Smooth muscle cell (in vitro differentiated cells): ENCODE results near the gene BTBD6. TPM values are rescaled to one million over a fixed set of nuclear protein-coding genes. Genes with fewer than 3 reads are reported as not detected.

Source experiments
- DNase-seq: peaks from one replicate; lab custom pipeline; 2025; ENCODE audit not compliant: unreplicated experiment; lab: John Stamatoyannopoulos, UW
- H2AFZ ChIP-seq: fragments of 200-600 bp; sonication (generic); 2 replicates; pipeline ENCODE4 v1.6.0; 2016; ENCODE audit warnings: antibody characterized with exemption, low read depth, mild to moderate bottlenecking
- H3F3A ChIP-seq: fragments of 200-600 bp; sonication (generic); 2 replicates; pipeline ENCODE4 v1.6.0; 2017; ENCODE audit warnings: antibody characterized with exemption, low read depth
- H3K27ac ChIP-seq: fragments of 200-600 bp; sonication (generic); 2 replicates; pipeline ENCODE4 v1.5.1; 2016; ENCODE audit warnings: low read depth, mild to moderate bottlenecking
- H3K27me3 ChIP-seq: fragments of 200-600 bp; sonication (generic); 2 replicates; pipeline ENCODE4 v1.6.1; 2016; ENCODE audit warnings: low read depth, mild to moderate bottlenecking
- H3K36me3 ChIP-seq: fragments of 200-600 bp; sonication (generic); 2 replicates; pipeline ENCODE4 v1.5.1; 2016; ENCODE audit warnings: low read depth
- H3K4me1 ChIP-seq: fragments of 200-600 bp; sonication (generic); 2 replicates; pipeline ENCODE4 v1.5.1; 2016; ENCODE audit warnings: low read depth
- H3K4me2 ChIP-seq: fragments of 200-600 bp; sonication (generic); 2 replicates; pipeline ENCODE4 v1.6.0; 2016; ENCODE audit warnings: mild to moderate bottlenecking
- H3K4me3 ChIP-seq: fragments of 200-600 bp; sonication (generic); 2 replicates; pipeline ENCODE4 v1.5.1; 2016; ENCODE audit warnings: mild to moderate bottlenecking
- H3K79me2 ChIP-seq: fragments of 200-600 bp; sonication (generic); 2 replicates; pipeline ENCODE4 v1.6.0; 2016; ENCODE audit warnings: low read depth, mild to moderate bottlenecking
- H3K9ac ChIP-seq: fragments of 200-600 bp; sonication (generic); 2 replicates; pipeline ENCODE4 v1.6.0; 2016; ENCODE audit warnings: low read depth
- H3K9me3 ChIP-seq: fragments of 200-600 bp; sonication (generic); replicated peaks from 2 replicates; pipeline ENCODE4 v1.5.1; 2016; ENCODE audit warnings: low read depth
- H4K20me1 ChIP-seq: fragments of 200-600 bp; sonication (generic); 2 replicates; pipeline ENCODE4 v1.6.0; 2016; ENCODE audit warnings: low read depth
- CTCF ChIP-seq: fragments of 200-600 bp; sonication (generic); IDR thresholded peaks from 2 replicates; pipeline ENCODE4 v1.5.1; 2017; ENCODE audit warnings: borderline replicate concordance, mild to moderate bottlenecking, antibody characterized with exemption; ENCODE audit not compliant: insufficient read depth, poor library complexity, severe bottlenecking
- WGBS: methylation state at CpG from one replicate; pipeline ENCODE4 v1.1.7; 2016; ENCODE audit warnings: low lambda C conversion rate; 5-methylcytosine and 5-hydroxymethylcytosine counted together
- polyA plus RNA-seq: library from polyadenylated mRNA; unstranded; fragments of >200 nt; fragmentation: Nextera tagmentation; extraction: Ambion mirVana; gene quantifications from 2 replicates; pipeline ENCODE4 v1.2.1, GENCODE V29; 2016
- total RNA-seq: library from RNA; depleted of rRNA; stranded (reverse); fragments of >200 nt; gene quantifications from 2 replicates; pipeline ENCODE4 v1.2.3, GENCODE V29; 2014

BTBD6 gene
- total and polyA plus RNA-seq, 2 experiments from 2014 or later: 27.0 to 40.3 TPM

GRCh38 chr14:105269405-105269804 is 21.1 kb downstream of the BTBD6 start:
- H2AFZ ChIP-seq: no peak overlapping the region

GRCh38 chr14:105271224-105271890 is 23.0 kb downstream of the BTBD6 start:
- no peaks in the 10 kb centered on the region for H3K9me3 ChIP-seq
- no peak overlapping the region for H3K9ac ChIP-seq
- no peak overlapping the region for H3K27ac ChIP-seq
- no peaks in the 10 kb centered on the region for H3K27me3 ChIP-seq
- H3K36me3 ChIP-seq: no peaks in the 10 kb centered on the region
- 95% methylated on average over 22 of the region's 22 CpGs for WGBS
- H3K4me2 ChIP-seq: no peak overlapping the region
- no peak overlapping the region for H3K4me3 ChIP-seq
- no peak for DNase-seq
- H3F3A ChIP-seq: no peaks in the 10 kb centered on the region
- H3K4me1 ChIP-seq: no peaks in the 10 kb centered on the region
- H3K79me2 ChIP-seq: peaks cover 10% of the 10 kb centered on the region
- H4K20me1 ChIP-seq: peaks cover 24% of the 10 kb centered on the region
- TF ChIP-seq CTCF: no peak
- no peak overlapping the region for H2AFZ ChIP-seq

More at GRCh38 chr14:105269405-105269804, 21.1 kb downstream of the BTBD6 start:
- 95% methylated on average over 11 of the region's 11 CpGs for WGBS
- no peaks in the 10 kb centered on the region for H3K9me3 ChIP-seq
- DNase-seq: no peak
- no peaks in the 10 kb centered on the region for H3F3A ChIP-seq
- TF ChIP-seq CTCF: no peak
- no peaks in the 10 kb centered on the region for H3K36me3 ChIP-seq
- H3K79me2 ChIP-seq: peaks cover 10% of the 10 kb centered on the region
- H3K4me3 ChIP-seq: no peak overlapping the region
- no peaks in the 10 kb centered on the region for H3K4me1 ChIP-seq
- no peaks in the 10 kb centered on the region for H3K27me3 ChIP-seq
- H3K9ac ChIP-seq: no peak overlapping the region
- H3K27ac ChIP-seq: no peak overlapping the region
- peaks cover 16% of the 10 kb centered on the region for H4K20me1 ChIP-seq
- no peak overlapping the region for H3K4me2 ChIP-seq

- Histone ChIP-seq H3K36me3 (no peaks in the 10 kb centered on the region), H3K79me2 (peaks cover 10% of the 10 kb centered on the region), H3K4me1 (no peaks in the 10 kb centered on the region), H3K4me2 (no peak overlapping the region), H3F3A (no peaks in the 10 kb centered on the region), H3K27ac (no peak overlapping the region), H3K4me3 (no peak overlapping the region), H3K27me3 (no peaks in the 10 kb centered on the region), H2AFZ (no peak overlapping the region), H3K9me3 (no peaks in the 10 kb centered on the region), H4K20me1 (peaks cover 24% of the 10 kb centered on the region), H3K9ac (no peak overlapping the region)
- DNase-seq: no peak
- no peak for TF ChIP-seq CTCF
- 92% methylated on average over 15 of the region's 15 CpGs for WGBS
Measured at GRCh38 chr14:105272623-105273022, 24.3 kb downstream of the BTBD6 start.

- H3K9me3 ChIP-seq: no peaks in the 10 kb centered on the region
- H3K36me3 ChIP-seq: no peaks in the 10 kb centered on the region
- peaks cover 14% of the 10 kb centered on the region for H3K79me2 ChIP-seq
- H4K20me1 ChIP-seq: peaks cover 28% of the 10 kb centered on the region
- DNase-seq: no peak
- no peaks in the 10 kb centered on the region for H3K27me3 ChIP-seq
- TF ChIP-seq CTCF: no peak
- no peaks in the 10 kb centered on the region for H3K4me1 ChIP-seq
- no peak overlapping the region for H3K4me3 ChIP-seq
- H3K9ac ChIP-seq: no peak overlapping the region
- H3K4me2 ChIP-seq: no peak overlapping the region
- 90% methylated on average over 12 of the region's 12 CpGs for WGBS
- no peaks in the 10 kb centered on the region for H3F3A ChIP-seq
- no peak overlapping the region for H3K27ac ChIP-seq
- no peak overlapping the region for H2AFZ ChIP-seq
Measured at GRCh38 chr14:105273062-105273461, 24.7 kb downstream of the BTBD6 start.
